H1 (cell line): ENCODE data around the gene ARHGAP42. TPM values are rescaled to one million over a fixed set of nuclear protein-coding genes. Genes with fewer than 3 reads are reported as not detected.

Experiments used
- ASH2L ChIP-seq: fragments of 200-600, 300-600 bp; sonication (generic); IDR thresholded peaks from one replicate; pipeline ENCODE4 v1.7.1; 2017; ENCODE audit warnings: low read length
- ATF2 ChIP-seq: IDR thresholded peaks from 2 replicates; pipeline ENCODE4 v1.6.1; 2012; ENCODE audit warnings: low read length, inconsistent platforms
- BACH1 ChIP-seq: IDR thresholded peaks from 2 replicates; pipeline ENCODE4 v1.6.1; 2012; ENCODE audit warnings: low read length, improper control_type of control experiment
- BCL11A ChIP-seq, 2 experiments: IDR thresholded peaks; one replicate each; pipeline ENCODE4 v1.6.1; 2011; ENCODE audit warnings: low read depth in 2 of 2, low read length in 2 of 2, mild to moderate bottlenecking in 2 of 2
- CEBPB ChIP-seq: IDR thresholded peaks from 2 replicates; pipeline ENCODE4 v1.6.1; 2012; ENCODE audit warnings: low read depth, low read length
- CHD1 ChIP-seq: IDR thresholded peaks from 2 replicates; pipeline ENCODE4 v1.6.1; 2012; ENCODE audit warnings: low read depth, low read length, improper control_type of control experiment
- CHD2 ChIP-seq: IDR thresholded peaks from 2 replicates; pipeline ENCODE4 v1.6.1; 2012; ENCODE audit warnings: low read length, improper control_type of control experiment
- E2F6 ChIP-seq: IDR thresholded peaks from 2 replicates; pipeline ENCODE4 v1.6.1; 2012; ENCODE audit warnings: inconsistent platforms
- FOSL1 ChIP-seq: IDR thresholded peaks from 2 replicates; pipeline ENCODE4 v1.6.1; 2011; ENCODE audit warnings: mild to moderate bottlenecking, low read depth, low read length, moderate library complexity; ENCODE audit not compliant: insufficient read depth
- KDM4A ChIP-seq: IDR thresholded peaks from one replicate; pipeline ENCODE4 v1.7.1; 2012; ENCODE audit warnings: low read depth, mild to moderate bottlenecking, moderate library complexity, low read length, inconsistent platforms; ENCODE audit not compliant: severe bottlenecking
- KDM5A ChIP-seq: fragments of 200-600 bp; IDR thresholded peaks from 2 replicates; pipeline ENCODE4 v1.7.1; 2012; ENCODE audit warnings: mild to moderate bottlenecking, low read length, inconsistent platforms, mixed read lengths
- NRF1 ChIP-seq: IDR thresholded peaks from 2 replicates; pipeline ENCODE4 v1.6.1; 2011; ENCODE audit warnings: mild to moderate bottlenecking, low read depth, low read length, improper control_type of control experiment
- PHF8 ChIP-seq: fragments of 200-600 bp; sonication (generic); conservative IDR thresholded peaks from 2 replicates; pipeline ENCODE4 v1.7.1; 2012; ENCODE audit warnings: low read depth, mild to moderate bottlenecking, inconsistent platforms, low read length, moderate library complexity
- RAD21 ChIP-seq, 2 experiments: IDR thresholded peaks in 1 of 2; conservative IDR thresholded peaks in 1 of 2; 2 replicates each; pipeline ENCODE4 v1.6.1; 2011; ENCODE audit warnings: low read depth in 2 of 2, low read length in 2 of 2, improper control_type of control experiment in 1 of 2, inconsistent platforms in 1 of 2, mild to moderate bottlenecking in 1 of 2, moderate library complexity in 1 of 2
- SAP30 ChIP-seq: fragments of 300-600 bp; sonication (generic); IDR thresholded peaks from 2 replicates; pipeline ENCODE4 v1.7.1; 2012; ENCODE audit warnings: low read length, moderate library complexity, mild to moderate bottlenecking, inconsistent platforms; ENCODE audit not compliant: insufficient read depth, insufficient replicate concordance
- SRF ChIP-seq: IDR thresholded peaks from 2 replicates; pipeline ENCODE4 v1.6.1; 2011; ENCODE audit warnings: mild to moderate bottlenecking, low read depth, low read length, moderate library complexity
- TEAD4 ChIP-seq: IDR thresholded peaks from 2 replicates; pipeline ENCODE4 v1.6.1; 2012; ENCODE audit warnings: low read depth, low read length, inconsistent platforms, mixed read lengths
- polyA plus RNA-seq, 7 experiments: library from polyadenylated mRNA; depleted of rRNA in 3 of 7; stranded (reverse) in 5 of 7; unstranded in 2 of 7; fragments of >200 nt in 5 of 7; fragments of 200-250 nt in 2 of 7; gene quantifications; 1 replicate in 5 of 7; 2 replicates in 1 of 7; 4 replicates in 1 of 7; pipeline versions ENCODE4 v1.2.1 to v1.2.3, GENCODE V29; 2011 to 2013; ENCODE audit warnings: missing spikeins in 2 of 7, mixed read lengths in 2 of 7
- total RNA-seq: library from RNA; stranded (reverse); fragmentation: NEBNext Ultra II Directional; extraction: Animal tissue kit (Norgen Biotek cat#: 25700); gene quantifications from 2 replicates; pipeline ENCODE4 v1.2.1, GENCODE V29; 2021

Gene ARHGAP42
- total and polyA plus RNA-seq, 2 of the 8 experiments (the other 6 are each of a cell fraction or from before 2014, with no cell fraction given): 22.2 to 33.5 TPM

GRCh38 chr11:101031713-101032112 lies 344.6 kb downstream of the ARHGAP42 start (continued):
- TF ChIP-seq NRF1 (no peak), KDM4A (no peak), ATF2 (no peak), CEBPB (no peak), FOSL1 (no peak), ASH2L (no peak), SRF (no peak), SAP30 (no peak), E2F6 (no peak), CHD2 (no peak), PHF8 (no peak), BCL11A (IDR thresholded peaks at IDR 0.05; ENCODE audit: low read depth in 2 of 2, low read length in 2 of 2) (no peak), KDM5A (no peak), RAD21 (IDR thresholded peaks at IDR 0.05 in 1 of 2, conservative IDR thresholded peaks at IDR 0.05 in 1 of 2; ENCODE audit: low read depth in 2 of 2, low read length in 2 of 2) (no peak), CHD1 (no peak), BACH1 (no peak), TEAD4 (no peak)
